GM12878 (cell line): Measurements from ENCODE around the gene ICA1. TPM values are rescaled to one million over a fixed set of nuclear protein-coding genes. Genes with fewer than 3 reads are reported as not detected.

ENCODE experiments used
- ATAC-seq: fragments of 200-7000 bp; cut with Tn5 transposase; 3 replicates; pipeline ENCODE4 v1.9.1; 2020; ENCODE audit warnings: mild to moderate bottlenecking, moderate library complexity
- BruUV-seq: library from RNA; stranded (reverse); fragments of 400-500 nt; replicated peaks from 2 replicates; lab custom pipeline; 2021; lab: Mats Ljungman, UMichigan
- CTCF ChIA-PET: fragments of 300-600 bp; sonication (Branson Sonifier 250); formaldehyde crosslinking; extraction: SDS; loops from one replicate; lab custom pipeline; 2021; ENCODE audit warnings: inconsistent platforms; lab: Yijun Ruan, JAX
- POLR2A ChIA-PET: fragments of 350-600 bp; formaldehyde crosslinking; extraction: SDS; loops from one replicate; lab custom pipeline; 2021; ENCODE audit warnings: inconsistent platforms; lab: Charles Lee
- RAD21 ChIA-PET: fragments of 300-600 bp; sonication (Branson Sonifier 250); formaldehyde crosslinking; loops from one replicate; lab custom pipeline; 2023; ENCODE audit warnings: antibody characterized with exemption; ENCODE audit not compliant: unreplicated experiment; lab: Charles Lee
- SMC1A ChIA-PET: fragments of 300-600 bp; sonication (Branson Sonifier 250); formaldehyde crosslinking; loops from one replicate; lab custom pipeline; 2023; ENCODE audit not compliant: unreplicated experiment, uncharacterized antibody; lab: Charles Lee
- DNase-seq: peaks from one replicate; pipeline ENCODE4 v3.0.0-alpha.2; 2011; ENCODE audit warnings: low read depth, low spot score
- FAIRE-seq: peaks from 3 replicates; lab custom pipeline; 2011; peaks lifted over from hg19 to GRCh38; lab: Jason Lieb, UNC
- H2AFZ ChIP-seq: 2 replicates; pipeline ENCODE4 v1.6.0; 2011; ENCODE audit warnings: low read depth, low read length, control low read depth; ENCODE audit not compliant: control insufficient read depth
- H3K27ac ChIP-seq: 2 replicates; pipeline ENCODE4 v1.5.1; 2011; ENCODE audit warnings: control low read depth; ENCODE audit not compliant: control insufficient read depth, insufficient read depth
- H3K27me3 ChIP-seq, 2 experiments: replicated peaks in 1 of 2; 2 replicates each; pipeline versions ENCODE4 v1.6.0 to v1.6.1; 2011; ENCODE audit warnings: low read length in 1 of 2; ENCODE audit not compliant: control insufficient read depth in 2 of 2, insufficient read depth in 2 of 2
- H3K36me3 ChIP-seq, 2 experiments: 2 replicates each; pipeline ENCODE4 v1.5.1; 2011; ENCODE audit warnings: low read length in 1 of 2; ENCODE audit not compliant: control insufficient read depth in 2 of 2, insufficient read depth in 2 of 2
- H3K4me1 ChIP-seq: 2 replicates; pipeline ENCODE4 v1.6.1; 2011; ENCODE audit warnings: mild to moderate bottlenecking, low read length, moderate library complexity, mixed read lengths; ENCODE audit not compliant: control insufficient read depth, insufficient read depth
- H3K4me2 ChIP-seq: 2 replicates; pipeline ENCODE4 v1.6.0; 2011; ENCODE audit warnings: control low read depth; ENCODE audit not compliant: control insufficient read depth, insufficient read depth
- H3K4me3 ChIP-seq: fragments of 200-600 bp; sonication (generic); 2 replicates; pipeline ENCODE4 v1.5.1; 2016
- H3K79me2 ChIP-seq: 2 replicates; pipeline ENCODE4 v1.6.0; 2011; ENCODE audit warnings: low read length; ENCODE audit not compliant: control insufficient read depth, insufficient read depth
- H3K9ac ChIP-seq: 2 replicates; pipeline ENCODE4 v1.8.0; 2011; ENCODE audit warnings: low read length, control low read depth, mixed read lengths; ENCODE audit not compliant: control insufficient read depth, insufficient read depth
- H3K9me3 ChIP-seq: replicated peaks from 3 replicates; pipeline ENCODE4 v1.5.1; 2011; ENCODE audit warnings: mild to moderate bottlenecking, low read length; ENCODE audit not compliant: control insufficient read depth, insufficient read depth
- H4K20me1 ChIP-seq: 2 replicates; pipeline ENCODE4 v1.6.0; 2011; ENCODE audit not compliant: control insufficient read depth, insufficient read depth
- CUX1 ChIP-seq: IDR thresholded peaks from 2 replicates; pipeline ENCODE4 v1.6.1; 2012; ENCODE audit warnings: improper control_type of control experiment, low read depth, low read length; ENCODE audit not compliant: insufficient replicate concordance
- FOS ChIP-seq: IDR thresholded peaks from 3 replicates; pipeline ENCODE4 v1.6.1; 2011; ENCODE audit warnings: borderline replicate concordance; ENCODE audit not compliant: insufficient read length; ENCODE audit errors: extremely low read depth
- FOXK2 ChIP-seq: fragments of 450-650 bp; IDR thresholded peaks from 2 replicates; pipeline ENCODE4 v1.6.1; 2017; ENCODE audit warnings: mild to moderate bottlenecking, moderate library complexity
- JUND ChIP-seq: IDR thresholded peaks from 2 replicates; pipeline ENCODE4 v1.6.1; 2012; ENCODE audit warnings: low read depth, mild to moderate bottlenecking, low read length, improper control_type of control experiment, moderate library complexity
- RAD51 ChIP-seq: fragments of 450-650 bp; IDR thresholded peaks from 2 replicates; pipeline ENCODE4 v1.6.1; 2016; ENCODE audit warnings: moderate library complexity, mild to moderate bottlenecking, inconsistent platforms
- TCF3 ChIP-seq: IDR thresholded peaks from 2 replicates; pipeline ENCODE4 v1.6.1; 2012; ENCODE audit warnings: low read depth, mild to moderate bottlenecking, low read length, borderline replicate concordance; ENCODE audit not compliant: insufficient read depth
- WGBS: methylation state at CpG from one replicate; pipeline ENCODE4 v1.1.6; 2016; ENCODE audit warnings: low lambda C conversion rate; ENCODE audit not compliant: insufficient replicate concordance, insufficient coverage; ENCODE audit errors: missing lambda C conversion rate; 5-methylcytosine and 5-hydroxymethylcytosine counted together
- in situ Hi-C: fragments of 300-500 bp; cut with MboI; formaldehyde crosslinking; loops from 9 replicates; pipeline ENCODE4 v1.14.3; 2018; ENCODE audit warnings: mixed read lengths
- intact Hi-C: fragments of 100-400 bp; cut with micrococcal nuclease; formaldehyde crosslinking; loops from one replicate; pipeline ENCODE4 v1.14.2; 2022; ENCODE audit not compliant: unreplicated experiment
- polyA plus RNA-seq, 11 experiments: library from polyadenylated mRNA; depleted of rRNA in 4 of 11; unstranded in 6 of 11; stranded (reverse) in 5 of 11; fragments of >200 nt; fragmentation: Nextera tagmentation in 4 of 11; fragmentation: Illumina TruSeq in 1 of 11; extraction: Ambion mirVana in 4 of 11; extraction: Trizol in 1 of 11; gene quantifications; 1 replicate in 1 of 11; 2 replicates in 10 of 11; pipeline versions ENCODE4 v1.2.1 to v1.2.3, GENCODE V29; 2011 to 2016; ENCODE audit warnings: inconsistent platforms in 2 of 11, missing spikeins in 2 of 11, low read depth in 1 of 11
- total RNA-seq, 4 experiments: library from RNA; depleted of rRNA in 3 of 4; stranded (reverse); fragments of >200 nt in 3 of 4; fragmentation: Illumina TruSeq in 1 of 4; extraction: Trizol in 1 of 4; gene quantifications; 2 replicates each; pipeline versions ENCODE4 v1.2.1 to v1.2.3, GENCODE V29; 2013 to 2021

Gene ICA1
- total and polyA plus RNA-seq, 10 of the 15 experiments (the other 5 are each of a cell fraction or from before 2014, with no cell fraction given): 1.3 to 35.1 (median 3.3) TPM

GRCh38 chr7:8205537-8205936 is 56.4 kb downstream of the ICA1 start (continued):
- TF ChIP-seq CUX1: no peak

GRCh38 chr7:8205031-8205387 is 57.0 kb downstream of the ICA1 start:
- DNase-seq (no peak), FAIRE-seq (no peak), ATAC-seq (no peak)
- in situ Hi-C loops: loop anchor here (25.0 kb wide), 1 partner anchor 618 kb away; no protein-coding TSS in a partner anchor
- no peaks in the 10 kb centered on the region for H3K27me3 ChIP-seq
- intact Hi-C loops: no loop called here
- no peaks in the 10 kb centered on the region for H3K9me3 ChIP-seq
- no peak overlapping the region for H3K4me2 ChIP-seq
- RAD21 ChIA-PET: interaction anchor here (0.5 to 0.9 kb wide), 2 partner anchors 214 to 239 kb away, joined by 3 to 5 read pairs; no protein-coding TSS in a partner anchor
- TF ChIP-seq FOXK2 (no peak), JUND (no peak), TCF3 (no peak), RAD51 (no peak), FOS (no peak)
- no peaks in the 10 kb centered on the region for H4K20me1 ChIP-seq
- SMC1A ChIA-PET: interaction anchor here (0.6 to 2.5 kb wide), 7 partner anchors 9 to 968 kb away, joined by 3 to 19 read pairs (median 4); no protein-coding TSS in a partner anchor
- no peak overlapping the region for H3K27ac ChIP-seq
- no peak overlapping the region for H2AFZ ChIP-seq
- no peak overlapping the region for H3K4me3 ChIP-seq
- H3K36me3 ChIP-seq: no peaks in the 10 kb centered on the region
- no peak overlapping the region for H3K9ac ChIP-seq
- BruUV-seq: no TSS peak
- no peaks in the 10 kb centered on the region for H3K79me2 ChIP-seq
- CTCF ChIA-PET: interaction anchor here (0.7 to 2.1 kb wide), 3 partner anchors 10 to 577 kb away, joined by 3 to 5 read pairs (median 4); no protein-coding TSS in a partner anchor
- WGBS: 95% methylated on average over 2 of the region's 2 CpGs
- no peaks in the 10 kb centered on the region for H3K4me1 ChIP-seq
- POLR2A ChIA-PET: interaction anchor here (0.6 to 0.8 kb wide), 3 partner anchors 12 to 558 kb away, joined by 3 to 4 read pairs (median 3); no protein-coding TSS in a partner anchor
